Left lung (tissue), 10 donors: Measurements from ENCODE around the gene KIRREL3. TPM values are rescaled to one million over a fixed set of nuclear protein-coding genes. Genes with fewer than 3 reads are reported as not detected.

ENCODE experiments used
- ATAC-seq: fragments of 200-7000 bp; cut with Tn5 transposase; one replicate; pipeline ENCODE4 v1.9.1; 2020; ENCODE audit warnings: moderate library complexity
- DNase-seq, 4 donors: peaks; one replicate each; pipeline ENCODE4 v3.0.0-alpha.2; 2013 to 2020
- H3K27ac ChIP-seq, 2 donors: fragments of 200-600 bp; sonication (generic) in 1 of 2; one replicate each; pipeline versions ENCODE4 v1.5.0 to v1.8.0; 2020 to 2021
- H3K27me3 ChIP-seq, 2 donors: fragments of 200-600 bp; sonication (generic) in 1 of 2; one replicate each; pipeline versions ENCODE4 v1.5.0 to v1.8.0; 2020 to 2021
- H3K36me3 ChIP-seq, 2 donors: fragments of 200-600 bp; sonication (generic) in 1 of 2; one replicate each; pipeline versions ENCODE4 v1.5.0 to v1.8.0; 2020 to 2021
- H3K4me1 ChIP-seq, 2 donors: fragments of 200-600 bp; one replicate each; pipeline ENCODE4 v1.8.0; 2021
- H3K4me3 ChIP-seq, 2 donors: fragments of 200-600 bp; sonication (generic) in 1 of 2; one replicate each; pipeline versions ENCODE4 v1.5.0 to v1.8.0; 2020 to 2021; ENCODE audit warnings: mild to moderate bottlenecking in 1 of 2
- H3K9me3 ChIP-seq, 2 donors: fragments of 200-600 bp; sonication (generic) in 1 of 2; one replicate each; pipeline versions ENCODE4 v1.5.0 to v1.8.0; 2020 to 2021
- intact Hi-C, 2 donors: fragments of 100-400 bp; cut with DNase I; formaldehyde crosslinking; loops; one replicate each; pipeline versions ENCODE4 v1.11.2 to v1.14.2; 2022
- polyA plus RNA-seq, 6 donors: library from polyadenylated mRNA; unstranded; fragments of 120-200 nt; gene quantifications; one replicate each; pipeline ENCODE4 v1.2.1, GENCODE V29; 2013; ENCODE audit not compliant: insufficient read length in 6 of 6
- total RNA-seq, 2 donors: library from RNA; stranded (reverse); fragmentation: NEBNext Ultra II Directional; extraction: Animal tissue kit (Norgen Biotek cat#: 25700); gene quantifications; one replicate each; pipeline ENCODE4 v1.2.1, GENCODE V29; 2021
- TF ChIP-seq, protein P1 (sequence below), 2 donors: fragments of 200-600 bp; sonication (generic) in 1 of 2; IDR thresholded peaks; one replicate each; pipeline versions ENCODE4 v1.5.0 to v1.8.0; 2021; ENCODE audit warnings: antibody characterized with exemption in 2 of 2
- donor health status: DM: no; HTN: yes; CAD: no.
- donor health status: DM: no; HTN: no; CAD: no.

The KIRREL3 gene
- total and polyA plus RNA-seq, 8 donors: 1.6 to 2.5 (median 2.0) TPM; not detected in 2

DNA sequence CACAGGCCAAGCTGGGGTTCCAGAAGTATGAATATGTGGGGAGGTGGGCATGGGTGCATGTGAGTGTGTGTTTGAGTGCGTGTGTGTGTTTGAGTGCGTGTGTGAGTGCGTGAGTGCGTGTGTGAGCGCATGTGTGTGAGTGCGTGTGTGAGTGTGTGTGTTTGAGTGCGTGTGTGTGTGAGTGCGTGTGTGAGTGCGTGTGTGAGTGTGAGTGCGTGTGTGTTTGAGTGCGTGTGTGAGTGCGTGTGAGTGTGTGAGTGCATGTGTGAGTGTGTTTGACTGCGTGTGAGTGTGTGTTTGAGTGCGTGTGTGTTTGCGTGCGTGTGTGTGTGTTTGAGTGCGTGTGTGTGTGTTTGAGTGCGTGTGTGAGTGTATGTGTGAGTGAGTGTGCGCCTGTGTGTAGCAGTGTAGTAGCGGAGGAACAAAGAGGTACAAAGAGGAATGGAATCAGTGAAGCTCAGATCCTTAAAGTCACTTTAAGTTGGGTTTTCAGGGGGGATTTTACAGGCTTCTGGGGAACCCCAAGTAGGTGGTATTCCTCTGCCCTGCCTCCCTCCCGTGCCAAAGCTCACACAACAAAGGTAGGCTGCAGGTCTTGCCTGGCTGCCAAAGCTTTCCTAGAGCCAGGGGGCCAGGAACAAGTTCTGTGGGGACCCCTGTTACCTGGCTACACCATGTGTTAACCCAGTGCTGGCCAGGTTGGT is 137.1 kb downstream of the KIRREL3 start:
- intact Hi-C loops: no loop called here
- no peak for ATAC-seq
- Histone ChIP-seq H3K36me3 (no peaks in the 10 kb centered on the region), H3K4me3 (no peak overlapping the region), H3K27ac (no peak overlapping the region), H3K4me1 (no peaks in the 10 kb centered on the region), H3K27me3 (no peaks in the 10 kb centered on the region), H3K9me3 (no peaks in the 10 kb centered on the region)
- TF ChIP-seq, protein P1, sequence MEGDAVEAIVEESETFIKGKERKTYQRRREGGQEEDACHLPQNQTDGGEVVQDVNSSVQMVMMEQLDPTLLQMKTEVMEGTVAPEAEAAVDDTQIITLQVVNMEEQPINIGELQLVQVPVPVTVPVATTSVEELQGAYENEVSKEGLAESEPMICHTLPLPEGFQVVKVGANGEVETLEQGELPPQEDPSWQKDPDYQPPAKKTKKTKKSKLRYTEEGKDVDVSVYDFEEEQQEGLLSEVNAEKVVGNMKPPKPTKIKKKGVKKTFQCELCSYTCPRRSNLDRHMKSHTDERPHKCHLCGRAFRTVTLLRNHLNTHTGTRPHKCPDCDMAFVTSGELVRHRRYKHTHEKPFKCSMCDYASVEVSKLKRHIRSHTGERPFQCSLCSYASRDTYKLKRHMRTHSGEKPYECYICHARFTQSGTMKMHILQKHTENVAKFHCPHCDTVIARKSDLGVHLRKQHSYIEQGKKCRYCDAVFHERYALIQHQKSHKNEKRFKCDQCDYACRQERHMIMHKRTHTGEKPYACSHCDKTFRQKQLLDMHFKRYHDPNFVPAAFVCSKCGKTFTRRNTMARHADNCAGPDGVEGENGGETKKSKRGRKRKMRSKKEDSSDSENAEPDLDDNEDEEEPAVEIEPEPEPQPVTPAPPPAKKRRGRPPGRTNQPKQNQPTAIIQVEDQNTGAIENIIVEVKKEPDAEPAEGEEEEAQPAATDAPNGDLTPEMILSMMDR (IDR thresholded peaks at IDR 0.05): no peak
- no peak for DNase-seq

DNA sequence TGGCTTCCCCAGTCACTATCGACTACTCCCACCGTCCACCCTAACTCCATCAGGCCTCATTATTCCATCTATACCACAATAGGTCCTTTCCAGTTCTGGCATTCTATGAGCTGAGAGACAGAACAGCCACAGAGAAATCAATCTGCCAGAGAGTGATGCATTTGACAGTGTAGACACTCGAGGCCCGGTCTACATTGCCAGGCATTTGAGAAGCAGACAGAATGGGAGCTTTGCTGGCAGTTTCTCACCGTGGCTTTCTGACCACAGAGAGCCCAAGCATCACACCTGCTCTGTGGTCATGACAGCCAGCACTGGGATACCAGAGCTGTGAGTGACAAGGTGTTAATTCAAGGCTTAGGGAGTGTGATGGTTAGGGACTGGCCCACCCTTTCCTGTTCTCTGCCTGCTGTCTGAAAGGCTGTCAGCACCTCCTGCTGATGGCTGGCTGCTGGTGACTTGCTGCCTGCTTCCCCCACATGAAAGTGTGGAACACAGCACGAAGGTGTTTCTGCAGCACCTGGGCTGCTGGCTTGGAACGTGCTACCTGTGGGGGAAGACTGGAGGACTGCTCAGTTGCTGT is 137.8 kb downstream of the KIRREL3 start:
- DNase-seq (no peak), ATAC-seq (no peak)
- TF ChIP-seq, protein P1 (IDR thresholded peaks at IDR 0.05): no peak
- H3K36me3 ChIP-seq: no peaks in the 10 kb centered on the region
- no peak overlapping the region for H3K4me3 ChIP-seq
- no peaks in the 10 kb centered on the region for H3K9me3 ChIP-seq
- no peaks in the 10 kb centered on the region for H3K4me1 ChIP-seq
- intact Hi-C loops: no loop called here
- H3K27ac ChIP-seq: no peak overlapping the region
- H3K27me3 ChIP-seq: no peaks in the 10 kb centered on the region

DNA sequence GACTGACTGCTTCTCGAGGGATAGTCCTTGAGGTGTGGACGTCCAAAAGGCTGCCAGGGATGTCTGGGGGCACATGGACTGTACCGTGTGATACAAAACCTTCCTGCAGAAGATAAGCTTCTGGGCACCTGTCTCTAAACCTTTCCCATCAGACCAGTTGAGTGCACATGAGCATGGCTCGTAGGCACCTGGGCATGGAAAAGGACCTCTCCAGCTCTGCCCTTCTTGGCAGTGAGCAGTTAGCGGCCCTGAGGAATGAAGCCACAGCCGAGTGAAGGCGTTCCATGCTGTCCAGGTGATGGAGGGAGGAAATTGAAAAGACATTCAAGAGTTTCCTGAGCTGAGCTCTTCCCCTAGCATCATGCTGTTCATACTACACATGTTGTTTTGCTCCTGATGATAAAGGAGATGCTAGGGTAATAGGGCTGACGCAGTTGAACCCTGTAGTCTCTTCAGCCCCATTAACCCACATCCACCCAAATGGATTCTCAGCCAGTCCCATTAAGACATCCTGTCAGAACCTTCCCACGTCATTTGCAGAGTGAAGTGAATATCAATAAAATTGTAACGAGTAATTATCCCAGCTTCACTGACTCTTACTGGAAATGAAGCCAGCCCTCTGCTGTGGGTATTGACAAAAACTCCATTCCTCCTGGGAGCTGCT is 138.6 kb downstream of the KIRREL3 start:
- Histone ChIP-seq H3K4me1 (no peaks in the 10 kb centered on the region), H3K9me3 (no peaks in the 10 kb centered on the region), H3K36me3 (no peaks in the 10 kb centered on the region), H3K4me3 (no peak overlapping the region), H3K27me3 (no peaks in the 10 kb centered on the region), H3K27ac (no peak overlapping the region)
- intact Hi-C loops: no loop called here
- TF ChIP-seq, protein P1 (IDR thresholded peaks at IDR 0.05): no peak
- DNase-seq: no peak
- no peak for ATAC-seq

DNA sequence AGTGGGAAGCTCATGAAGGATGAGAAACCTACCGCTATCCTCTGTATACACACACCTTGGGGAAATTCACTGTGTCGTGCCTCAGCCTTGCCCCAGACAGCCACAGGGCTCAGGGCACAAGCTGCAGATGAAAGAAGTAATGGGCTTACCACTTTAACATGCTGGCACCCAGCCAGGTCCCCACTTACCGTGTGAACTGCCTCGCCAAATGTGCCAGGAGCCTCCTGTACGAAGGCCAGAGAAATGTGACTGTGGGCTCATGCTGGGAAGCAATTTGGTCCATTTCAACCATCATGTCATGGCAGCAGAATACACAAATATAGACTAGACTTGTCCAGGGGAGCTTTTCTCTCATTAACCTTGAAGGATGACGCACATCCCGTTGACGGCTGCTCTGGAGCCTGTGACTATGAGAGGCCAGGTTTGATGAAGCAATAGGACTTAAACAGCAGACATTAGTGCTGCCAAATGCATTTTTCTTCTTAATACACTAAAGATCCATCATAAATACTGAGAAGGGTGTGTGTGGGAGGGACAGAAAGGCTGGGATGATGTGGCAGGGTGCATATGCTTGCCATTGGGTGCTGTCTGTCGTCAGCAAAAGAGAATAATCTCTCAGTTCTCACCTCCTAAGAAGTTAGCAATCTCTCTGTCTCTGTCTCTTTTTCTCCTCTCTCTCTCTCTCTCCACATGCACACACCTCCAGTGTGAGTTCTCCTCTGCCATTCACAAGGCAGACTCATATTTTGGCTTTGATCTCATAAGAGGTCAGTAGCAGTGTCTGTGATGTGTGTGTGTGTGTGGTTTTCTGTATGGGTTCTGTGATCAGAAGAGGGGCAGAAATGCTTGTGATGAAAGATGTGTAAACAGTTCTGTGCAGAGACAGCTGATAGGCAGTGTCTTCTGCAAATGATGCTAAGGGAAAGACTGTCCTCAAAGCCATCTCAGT is 142.4 kb downstream of the KIRREL3 start:
- no peaks in the 10 kb centered on the region for H3K4me1 ChIP-seq
- TF ChIP-seq, protein P1 (IDR thresholded peaks at IDR 0.05): no peak
- intact Hi-C loops: no loop called here
- no peak for ATAC-seq
- DNase-seq: no peak
- H3K9me3 ChIP-seq: no peaks in the 10 kb centered on the region
- H3K27ac ChIP-seq: no peak overlapping the region
- no peaks in the 10 kb centered on the region for H3K36me3 ChIP-seq
- H3K4me3 ChIP-seq: no peak overlapping the region
- no peaks in the 10 kb centered on the region for H3K27me3 ChIP-seq
